Endothelial cell of umbilical vein (primary cell): ENCODE results near the gene SLC25A45. TPM values are rescaled to one million over a fixed set of nuclear protein-coding genes. Genes with fewer than 3 reads are reported as not detected.

Source experiments
- BruUV-seq: library from RNA; stranded (reverse); fragments of 400-500 nt; replicated peaks from 2 replicates; lab custom pipeline; 2021; lab: Mats Ljungman, UMichigan
- CTCF ChIA-PET: fragments of 300-600, 350-600 bp; sonication (Branson Sonifier 250); formaldehyde crosslinking; loops from one replicate; lab custom pipeline; 2021; ENCODE audit warnings: antibody characterized with exemption, inconsistent platforms; lab: Charles Lee
- POLR2A ChIA-PET: fragments of 300-600, 350-600 bp; sonication (Branson Sonifier 250); formaldehyde crosslinking; loops from one replicate; lab custom pipeline; 2021; ENCODE audit warnings: antibody characterized with exemption, inconsistent platforms; lab: Charles Lee
- DNase-seq: peaks from one replicate; pipeline ENCODE4 v3.0.0-alpha.2; 2011; ENCODE audit warnings: low read depth, low spot score
- FAIRE-seq: peaks from 2 replicates; lab custom pipeline; 2011; peaks lifted over from hg19 to GRCh38; lab: Jason Lieb, UNC
- H2AFZ ChIP-seq: 2 replicates; pipeline ENCODE4 v1.6.0; 2012; ENCODE audit warnings: low read depth, low read length, control low read depth, inconsistent platforms
- H3K27ac ChIP-seq: 2 replicates; pipeline ENCODE4 v1.5.1; 2011; ENCODE audit warnings: low read depth, mild to moderate bottlenecking, control low read depth, low read length, moderate library complexity; ENCODE audit not compliant: insufficient read depth
- H3K27me3 ChIP-seq, 2 experiments: 2 replicates each; pipeline versions ENCODE4 v1.6.0 to v1.6.1; 2011; ENCODE audit warnings: low read length in 2 of 2, mixed read lengths in 1 of 2; ENCODE audit not compliant: control insufficient read depth in 2 of 2, insufficient read depth in 2 of 2
- H3K36me3 ChIP-seq, 2 experiments: 2 replicates in 1 of 2; 3 replicates in 1 of 2; pipeline ENCODE4 v1.5.1; 2011; ENCODE audit warnings: low read length in 2 of 2, mild to moderate bottlenecking in 1 of 2, moderate library complexity in 1 of 2; ENCODE audit not compliant: control insufficient read depth in 2 of 2, insufficient read depth in 2 of 2; ENCODE audit errors: extremely low read depth in 1 of 2
- H3K4me1 ChIP-seq: 3 replicates; pipeline ENCODE4 v1.5.1; 2011; ENCODE audit warnings: mild to moderate bottlenecking, low read length; ENCODE audit not compliant: control insufficient read depth, insufficient read depth; ENCODE audit errors: extremely low read depth
- H3K4me2 ChIP-seq: 2 replicates; pipeline ENCODE4 v1.6.1; 2011; ENCODE audit warnings: low read length, control low read depth, mixed read lengths; ENCODE audit not compliant: insufficient read depth
- H3K4me3 ChIP-seq, 3 experiments: fragments of 200-600 bp in 1 of 3; sonication (generic), shearing (Covaris generic) in 1 of 3; replicated peaks in 1 of 3; 2 replicates each; pipeline ENCODE4 v1.5.1; 2011 to 2016; ENCODE audit warnings: control low read depth in 3 of 3, low read length in 3 of 3, mild to moderate bottlenecking in 2 of 3, inconsistent platforms in 1 of 3, low read depth in 1 of 3, moderate library complexity in 1 of 3; ENCODE audit not compliant: insufficient read depth in 1 of 3
- H3K79me2 ChIP-seq: 2 replicates; pipeline ENCODE4 v1.6.0; 2012; ENCODE audit warnings: low read length, inconsistent platforms; ENCODE audit not compliant: control insufficient read depth, insufficient read depth
- H3K9ac ChIP-seq: replicated peaks from 2 replicates; pipeline ENCODE3; 2011; ENCODE audit warnings: low read length, control low read depth; ENCODE audit not compliant: insufficient read depth; ENCODE audit errors: extremely low read depth
- H3K9me1 ChIP-seq: replicated peaks from 3 replicates; pipeline ENCODE4 v1.6.0; 2011; ENCODE audit warnings: mild to moderate bottlenecking, low read length; ENCODE audit not compliant: control insufficient read depth, insufficient read depth; ENCODE audit errors: extremely low read depth
- H3K9me3 ChIP-seq: replicated peaks from 2 replicates; pipeline ENCODE4 v1.5.1; 2012; ENCODE audit warnings: low read length, inconsistent platforms; ENCODE audit not compliant: control insufficient read depth, insufficient read depth
- H4K20me1 ChIP-seq: replicated peaks from 2 replicates; pipeline ENCODE3; 2011; ENCODE audit warnings: mild to moderate bottlenecking, low read length; ENCODE audit not compliant: control insufficient read depth, insufficient read depth; ENCODE audit errors: extremely low read depth
- CTCF ChIP-seq, 2 donors: IDR thresholded peaks; 1 replicate in 1 of 2; 2 replicates in 1 of 2; pipeline ENCODE4 v1.5.1; 2011; ENCODE audit warnings: low read length in 2 of 2, mild to moderate bottlenecking in 2 of 2, moderate library complexity in 2 of 2, control low read depth in 1 of 2, inconsistent platforms in 1 of 2, low read depth in 1 of 2; ENCODE audit not compliant: insufficient read depth in 1 of 2; ENCODE audit errors: extremely low read depth in 1 of 2
- EZH2 ChIP-seq: IDR thresholded peaks from 2 replicates; pipeline ENCODE4 v1.6.1; 2012; ENCODE audit warnings: borderline replicate concordance, low read depth, mild to moderate bottlenecking, moderate library complexity, low read length, inconsistent platforms; ENCODE audit not compliant: severe bottlenecking
- FOS ChIP-seq: IDR thresholded peaks from 2 replicates; pipeline ENCODE4 v1.6.1; 2011; ENCODE audit warnings: mild to moderate bottlenecking, low read length, moderate library complexity, borderline replicate concordance; ENCODE audit not compliant: insufficient read depth
- GATA2 ChIP-seq: IDR thresholded peaks from 2 replicates; pipeline ENCODE4 v1.7.0; 2011; ENCODE audit warnings: low read depth, mild to moderate bottlenecking, moderate library complexity, mixed read lengths, low read length; ENCODE audit not compliant: insufficient read length, insufficient read depth
- JUN ChIP-seq: IDR thresholded peaks from 2 replicates; pipeline ENCODE4 v1.6.1; 2011; ENCODE audit warnings: borderline replicate concordance, low read depth; ENCODE audit not compliant: insufficient read length, insufficient read depth
- MAX ChIP-seq: IDR thresholded peaks from 2 replicates; pipeline ENCODE4 v1.6.1; 2011; ENCODE audit not compliant: insufficient read depth, insufficient read length
- MYC ChIP-seq: IDR thresholded peaks from one replicate; pipeline ENCODE4 v1.6.1; 2011; ENCODE audit warnings: mild to moderate bottlenecking, low read depth, low read length
- POLR2A ChIP-seq: IDR thresholded peaks from 2 replicates; pipeline ENCODE4 v1.6.1; 2012; ENCODE audit warnings: low read depth, mild to moderate bottlenecking, control low read depth, low read length
- POLR2AphosphoS5 ChIP-seq: IDR thresholded peaks from 2 replicates; pipeline ENCODE4 v1.6.1; 2012; ENCODE audit warnings: low read depth, mild to moderate bottlenecking, control low read depth, low read length, moderate library complexity; ENCODE audit not compliant: insufficient read depth
- dilution Hi-C: fragments of 300-500 bp; cut with MboI; formaldehyde crosslinking; loops from one replicate; pipeline ENCODE4 v1.15.0; 2019; ENCODE audit warnings: low sequenced_read_pairs; ENCODE audit not compliant: extremely low pct_ligation_motif_present
- intact Hi-C: fragments of 100-400 bp; cut with micrococcal nuclease; formaldehyde crosslinking; loops from one replicate; pipeline ENCODE4 v1.10.0; 2022
- polyA plus RNA-seq, 4 experiments: library from polyadenylated mRNA; depleted of rRNA in 3 of 4; stranded (reverse) in 3 of 4; unstranded in 1 of 4; fragments of >200 nt; gene quantifications; 2 replicates each; pipeline versions ENCODE4 v1.2.1 to v1.2.3, GENCODE V29; 2011 to 2012; ENCODE audit warnings: missing spikeins in 1 of 4
- total RNA-seq: library from RNA; stranded (reverse); gene quantifications from 2 replicates; pipeline ENCODE4 v1.2.3, GENCODE V29; 2021

Gene SLC25A45
- total and polyA plus RNA-seq, 2 donors (not counting 3 experiments of a cell fraction or from before 2014, with no cell fraction given), result 1.2 to 3.1 TPM

GRCh38 chr11:65384301-65384889 lies 1.9 kb upstream of the SLC25A45 start:
- FAIRE-seq, result peak; percentile 93
- CTCF ChIA-PET, result no interaction called here
- peak; percentile 59 for DNase-seq
- peak overlapping the region; percentile 31 for H3K4me2 ChIP-seq
- H3K4me3 ChIP-seq, result no peak overlapping the region
- peaks cover 61% of the 10 kb centered on the region for H3K4me1 ChIP-seq
- H3K9ac ChIP-seq, result peak overlapping the region; percentile 57
- no peaks in the 10 kb centered on the region for H3K9me1 ChIP-seq
- TF ChIP-seq CTCF (IDR thresholded peaks at IDR 0.05; ENCODE audit: extremely low read depth in 1 of 2, insufficient read depth in 1 of 2, low read depth in 1 of 2, low read length in 2 of 2) (no peak), POLR2AphosphoS5 (peak; percentile 22)
- POLR2A ChIA-PET, result interaction anchor here (3.4 kb wide), 1 partner anchor 39 kb away, joined by 23 read pairs; the partner anchor contains the start of gene NEAT1
- no peaks in the 10 kb centered on the region for H3K9me3 ChIP-seq
- no peaks in the 10 kb centered on the region for H3K27me3 ChIP-seq
- peak overlapping the region; percentile 62 for H3K27ac ChIP-seq
- dilution Hi-C loops (no loop called here), intact Hi-C loops (loop anchor here (5.0 kb wide), 1 partner anchor 188 kb away; the partner anchor contains the start of genes FAM89B and ZNRD2)
- H2AFZ ChIP-seq, result peak overlapping the region; percentile 12
- no peaks in the 10 kb centered on the region for H3K36me3 ChIP-seq
- no TSS peak for BruUV-seq
- peaks cover 29% of the 10 kb centered on the region for H3K79me2 ChIP-seq
- H4K20me1 ChIP-seq, result no peaks in the 10 kb centered on the region

- no TSS peak for BruUV-seq
- H3K9ac ChIP-seq, result peak overlapping the region; percentile 57
Measured at GRCh38 chr11:65383778-65384177, 1.3 kb upstream of the SLC25A45 start.

More at GRCh38 chr11:65383778-65384177, 1.3 kb upstream of the SLC25A45 start:
- H4K20me1 ChIP-seq, result no peaks in the 10 kb centered on the region
- H3K27ac ChIP-seq, result peak overlapping the region; percentile 62
- no peak for DNase-seq
- TF ChIP-seq EZH2, result no peak
- no peak for TF ChIP-seq POLR2AphosphoS5
- no peak for TF ChIP-seq POLR2A
- no peak for TF ChIP-seq MYC
- no peak for TF ChIP-seq FOS
- no peak for TF ChIP-seq CTCF (IDR thresholded peaks at IDR 0.05; ENCODE audit: extremely low read depth in 1 of 2, insufficient read depth in 1 of 2, low read depth in 1 of 2, low read length in 2 of 2)
- TF ChIP-seq JUN, result no peak
- no peak for TF ChIP-seq GATA2
- TF ChIP-seq MAX, result no peak
- no peak overlapping the region for H3K4me2 ChIP-seq
- peaks cover 55% of the 10 kb centered on the region for H3K4me1 ChIP-seq
- no peak overlapping the region for H3K4me3 ChIP-seq
- peaks cover 23% of the 10 kb centered on the region for H3K79me2 ChIP-seq
- H3K36me3 ChIP-seq, result no peaks in the 10 kb centered on the region
- dilution Hi-C loops (no loop called here), intact Hi-C loops (loop anchor here (5.0 kb wide), 1 partner anchor 189 kb away; the partner anchor contains the start of genes FAM89B and ZNRD2)
- ChIA-PET POLR2A (interaction anchor here (0.6 to 3.4 kb wide), 4 partner anchors 40 to 292 kb away, joined by 3 to 23 read pairs (median 5); partner anchors contain the start of gene NEAT1), CTCF (interaction anchor here (1.4 kb wide), 1 partner anchor 127 kb away, joined by 4 read pairs; no protein-coding TSS in a partner anchor)
- H3K27me3 ChIP-seq, result no peaks in the 10 kb centered on the region
- no peaks in the 10 kb centered on the region for H3K9me1 ChIP-seq
- H2AFZ ChIP-seq, result no peak overlapping the region
- FAIRE-seq, result peak; percentile 62
- no peaks in the 10 kb centered on the region for H3K9me3 ChIP-seq
